Right atrium auricular region (tissue), 2 donors: ENCODE measurements around the gene REPS2. TPM values are rescaled to one million over a fixed set of nuclear protein-coding genes. Genes with fewer than 3 reads are reported as not detected.

Source experiments
- DNase-seq: peaks from one replicate; pipeline ENCODE4 v3.0.0-alpha.2; 2019; ENCODE audit warnings: low spot score
- H3K27ac ChIP-seq, 2 donors: fragments of 200-600 bp; sonication (generic); 1 replicate in 1 of 2; 2 replicates in 1 of 2; pipeline ENCODE4 v1.5.1; 2016 to 2019
- H3K27me3 ChIP-seq, 2 donors: fragments of 200-600 bp; sonication (generic); one replicate each; pipeline versions ENCODE4 v1.5.1 to v1.6.0; 2017 to 2019
- H3K36me3 ChIP-seq: fragments of 200-600 bp; sonication (generic); one replicate; pipeline ENCODE4 v1.5.1; 2016
- H3K4me1 ChIP-seq, 2 donors: fragments of 200-600 bp; sonication (generic); one replicate each; pipeline versions ENCODE4 v1.5.1 to v1.6.0; 2017 to 2019
- H3K4me3 ChIP-seq, 2 donors: fragments of 200-600 bp; sonication (generic); 1 replicate in 1 of 2; 2 replicates in 1 of 2; pipeline ENCODE4 v1.5.1; 2017 to 2019; ENCODE audit warnings: mild to moderate bottlenecking in 1 of 2, moderate library complexity in 1 of 2
- H3K9me3 ChIP-seq, 2 donors: fragments of 200-600 bp; sonication (generic); one replicate each; pipeline ENCODE4 v1.5.1; 2019
- CTCF ChIP-seq, 2 donors: fragments of 200-600 bp; sonication (generic); IDR thresholded peaks; one replicate each; pipeline ENCODE4 v1.5.1; 2019; ENCODE audit warnings: antibody characterized with exemption in 2 of 2
- total RNA-seq, 2 donors: library from RNA; depleted of rRNA; stranded (reverse); fragments of >200 nt; gene quantifications; one replicate each; pipeline ENCODE4 v1.1.0, GENCODE V29; 2016

REPS2 gene
- total RNA-seq, 2 donors from 2014 or later: 6.2 to 14.1 TPM

GRCh38 chrX:17164079-17164478 lies 217.6 kb downstream of the REPS2 start:
- Histone ChIP-seq H3K27ac (no peak overlapping the region), H3K4me3 (no peak overlapping the region), H3K9me3 (peaks cover 0 to 58% of the 10 kb centered on the region in 2 donors), H3K27me3 (no peaks in the 10 kb centered on the region), H3K4me1 (no peaks in the 10 kb centered on the region), H3K36me3 (no peaks in the 10 kb centered on the region)
- TF ChIP-seq CTCF (IDR thresholded peaks at IDR 0.05): no peak
- no peak for DNase-seq

- no peak for DNase-seq
- H3K27me3 ChIP-seq: no peaks in the 10 kb centered on the region
- no peaks in the 10 kb centered on the region for H3K36me3 ChIP-seq
- peaks cover 0 to 57% of the 10 kb centered on the region in 2 donors for H3K9me3 ChIP-seq
- H3K4me1 ChIP-seq: no peaks in the 10 kb centered on the region
- no peak for TF ChIP-seq CTCF (IDR thresholded peaks at IDR 0.05)
- no peak overlapping the region for H3K4me3 ChIP-seq
- no peak overlapping the region for H3K27ac ChIP-seq
Observed at GRCh38 chrX:17164941-17165340, 218.5 kb downstream of the REPS2 start.

GRCh38 chrX:17167915-17168314 lies 221.5 kb downstream of the REPS2 start:
- TF ChIP-seq CTCF (IDR thresholded peaks at IDR 0.05): no peak
- Histone ChIP-seq H3K36me3 (no peaks in the 10 kb centered on the region), H3K4me3 (no peak overlapping the region), H3K4me1 (no peaks in the 10 kb centered on the region), H3K9me3 (peaks cover 0 to 28% of the 10 kb centered on the region in 2 donors), H3K27ac (no peak overlapping the region), H3K27me3 (no peaks in the 10 kb centered on the region)
- DNase-seq: no peak

GRCh38 chrX:17170973-17171372 lies 224.5 kb downstream of the REPS2 start:
- no peaks in the 10 kb centered on the region for H3K9me3 ChIP-seq
- no peak overlapping the region for H3K27ac ChIP-seq
- no peak for TF ChIP-seq CTCF (IDR thresholded peaks at IDR 0.05)

GRCh38 chrX:17174671-17175070 lies 228.2 kb downstream of the REPS2 start:
- Histone ChIP-seq H3K4me1 (no peaks in the 10 kb centered on the region), H3K4me3 (no peak overlapping the region), H3K27me3 (no peaks in the 10 kb centered on the region), H3K27ac (no peak overlapping the region), H3K36me3 (no peaks in the 10 kb centered on the region), H3K9me3 (no peaks in the 10 kb centered on the region)
- TF ChIP-seq CTCF (IDR thresholded peaks at IDR 0.05): no peak
- no peak for DNase-seq

More at GRCh38 chrX:17170973-17171372, 224.5 kb downstream of the REPS2 start:
- Histone ChIP-seq H3K4me3 (no peak overlapping the region), H3K27me3 (no peaks in the 10 kb centered on the region), H3K36me3 (no peaks in the 10 kb centered on the region), H3K4me1 (no peaks in the 10 kb centered on the region)
- DNase-seq: no peak

GRCh38 chrX:17182317-17182716 lies 235.9 kb downstream of the REPS2 start:
- no peak for DNase-seq
- TF ChIP-seq CTCF (IDR thresholded peaks at IDR 0.05): no peak
- Histone ChIP-seq H3K27me3 (no peaks in the 10 kb centered on the region), H3K9me3 (no peaks in the 10 kb centered on the region), H3K36me3 (no peaks in the 10 kb centered on the region), H3K27ac (no peak overlapping the region), H3K4me1 (no peaks in the 10 kb centered on the region), H3K4me3 (no peak overlapping the region)
